ENCODE measurements around the gene ITGB4. TPM values are rescaled to one million over a fixed set of nuclear protein-coding genes. Genes with fewer than 3 reads are reported as not detected.
A peak's percentile ranks its signal among the peaks of the same experiment; 100 is the strongest.
"Not testable (repeated sequence)": the region's sequence is repeated elsewhere in the genome, so short reads cannot be mapped to it uniquely, and the experiment has no call there.

The ITGB4 gene
- total RNA-seq, 1 experiment from 2014 or later = 1.1 TPM

DNA sequence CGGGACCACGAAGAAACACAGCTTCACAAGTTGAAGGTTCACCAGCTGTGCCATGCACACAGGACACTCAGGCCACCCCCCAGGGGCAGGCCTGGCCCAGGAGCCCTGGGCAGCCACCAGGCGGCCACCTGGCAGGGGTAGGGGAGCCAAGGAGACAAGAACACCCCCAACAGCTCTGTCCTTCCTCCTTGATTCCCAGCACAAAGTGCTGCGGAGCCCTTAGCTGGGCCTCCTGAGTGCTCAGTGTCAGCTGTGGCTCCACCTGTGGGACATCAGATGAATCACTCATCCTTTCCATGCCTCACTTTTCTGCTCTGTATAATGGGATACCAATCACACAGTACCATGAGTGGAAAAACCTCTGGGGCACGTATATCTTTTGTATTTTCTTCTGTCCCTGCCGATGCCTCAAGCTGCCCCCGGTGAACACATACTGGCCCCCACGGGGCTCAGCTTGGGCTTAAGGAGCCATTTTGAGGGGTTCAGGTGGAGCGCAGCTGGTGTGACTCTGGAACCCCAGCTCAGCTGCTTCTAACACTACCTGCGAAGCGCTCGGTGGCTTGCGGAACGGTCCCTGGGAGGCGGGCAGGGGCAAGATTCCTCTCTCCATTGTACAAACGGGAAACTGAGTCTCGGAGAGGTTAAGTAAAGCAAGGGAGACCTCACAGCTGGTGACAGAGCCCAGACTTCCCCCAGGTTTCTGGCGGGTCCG lies 31.7 kb downstream of the ITGB4 start:
- no peak for DNase-seq (ENCODE audit: low read depth)

DNA sequence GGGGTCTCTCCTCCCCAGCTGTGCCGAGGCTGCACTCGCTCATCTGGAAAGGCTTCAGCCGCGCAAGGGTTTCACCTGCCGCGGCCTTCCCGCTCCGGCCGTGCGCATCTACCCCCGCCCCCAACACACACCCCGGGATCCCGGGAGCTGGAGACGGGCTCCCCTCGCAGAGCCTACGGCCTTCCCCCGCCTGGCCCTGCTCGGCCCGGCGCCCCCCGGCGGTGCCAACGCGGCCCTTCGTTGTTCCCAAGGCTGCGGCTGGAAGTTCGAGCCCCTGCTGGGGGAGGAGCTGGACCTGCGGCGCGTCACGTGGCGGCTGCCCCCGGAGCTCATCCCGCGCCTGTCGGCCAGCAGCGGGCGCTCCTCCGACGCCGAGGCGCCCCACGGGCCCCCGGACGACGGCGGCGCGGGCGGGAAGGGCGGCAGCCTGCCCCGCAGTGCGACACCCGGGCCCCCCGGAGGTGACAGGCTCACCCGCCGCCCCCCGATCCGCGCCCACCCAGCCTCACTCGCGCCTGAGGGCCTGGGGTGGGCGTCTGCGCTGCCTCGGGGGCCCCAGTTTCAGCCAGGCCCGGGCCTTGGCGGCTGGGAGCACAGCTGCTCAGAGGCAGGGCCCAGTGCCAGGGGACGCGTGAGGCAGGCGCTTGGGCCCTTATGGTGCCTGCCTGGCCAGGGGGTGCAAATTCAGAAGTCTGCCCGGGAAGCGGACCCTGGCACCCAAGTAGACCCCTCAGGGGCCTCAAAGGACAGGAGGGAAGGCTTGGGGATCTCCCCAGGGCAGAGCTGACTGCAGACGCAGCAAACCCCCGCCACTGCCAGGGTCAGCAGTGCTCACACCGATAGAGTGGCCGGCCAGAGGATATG lies 32.5 kb downstream of the ITGB4 start:
- DNase-seq (ENCODE audit: low read depth) = peak; percentile 57

DNA sequence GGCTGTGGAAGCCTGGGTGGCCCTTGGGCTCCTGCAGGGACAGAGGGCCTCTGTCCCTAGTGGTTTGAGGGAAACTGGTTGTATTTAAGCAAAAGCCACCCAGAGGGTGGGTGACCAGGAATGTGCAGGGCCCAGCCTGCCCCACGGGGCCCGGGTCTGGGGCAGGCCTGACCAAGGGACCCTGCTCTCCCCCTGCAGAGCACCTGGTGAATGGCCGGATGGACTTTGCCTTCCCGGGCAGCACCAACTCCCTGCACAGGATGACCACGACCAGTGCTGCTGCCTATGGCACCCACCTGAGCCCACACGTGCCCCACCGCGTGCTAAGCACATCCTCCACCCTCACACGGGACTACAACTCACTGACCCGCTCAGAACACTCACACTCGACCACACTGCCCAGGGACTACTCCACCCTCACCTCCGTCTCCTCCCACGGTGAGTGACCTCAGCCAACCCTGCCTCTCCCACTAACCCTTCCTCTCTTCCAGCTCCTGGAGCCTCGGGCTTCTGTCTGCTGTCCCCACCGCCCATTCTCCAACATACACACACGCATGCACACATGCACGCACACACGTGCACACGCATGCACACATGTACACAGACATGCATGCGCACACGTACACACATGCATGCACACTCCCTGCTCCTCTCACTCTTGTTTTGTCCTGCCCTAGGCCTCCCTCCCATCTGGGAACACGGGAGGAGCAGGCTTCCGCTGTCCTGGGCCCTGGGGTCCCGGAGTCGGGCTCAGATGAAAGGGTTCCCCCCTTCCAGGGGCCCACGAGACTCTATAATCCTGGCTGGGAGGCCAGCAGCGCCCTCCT lies 33.3 kb downstream of the ITGB4 start:
- no peak for DNase-seq (ENCODE audit: low read depth)

DNA sequence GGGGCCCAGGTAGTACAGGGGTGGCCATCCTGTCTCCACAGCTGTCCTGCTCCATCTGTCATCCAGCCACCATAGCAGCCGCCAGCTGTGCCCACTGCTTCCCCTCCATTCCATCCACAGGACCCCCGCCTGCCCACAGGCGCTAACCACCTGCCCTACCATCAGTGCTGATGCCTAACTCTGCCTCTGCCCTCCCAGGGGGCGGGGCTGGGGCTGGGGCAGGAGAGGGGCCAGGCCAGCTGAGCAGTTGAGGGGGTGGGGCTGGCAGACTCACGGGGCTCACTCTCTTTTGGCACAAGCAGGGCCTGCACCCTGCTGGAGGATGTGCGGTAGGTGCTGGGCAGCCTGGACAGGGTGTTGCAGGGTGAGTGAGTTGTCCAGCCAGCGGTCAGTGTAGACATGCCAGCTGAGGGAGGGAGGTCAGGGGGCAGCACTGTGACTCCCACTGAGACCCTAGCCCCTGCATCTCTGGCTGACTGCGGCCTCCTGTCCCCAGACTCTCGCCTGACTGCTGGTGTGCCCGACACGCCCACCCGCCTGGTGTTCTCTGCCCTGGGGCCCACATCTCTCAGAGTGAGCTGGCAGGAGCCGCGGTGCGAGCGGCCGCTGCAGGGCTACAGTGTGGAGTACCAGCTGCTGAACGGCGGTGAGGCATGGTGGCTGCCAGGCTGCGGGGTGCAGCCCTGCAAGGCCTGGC lies 34.1 kb downstream of the ITGB4 start:
- DNase-seq (ENCODE audit: low read depth) = no peak

DNA sequence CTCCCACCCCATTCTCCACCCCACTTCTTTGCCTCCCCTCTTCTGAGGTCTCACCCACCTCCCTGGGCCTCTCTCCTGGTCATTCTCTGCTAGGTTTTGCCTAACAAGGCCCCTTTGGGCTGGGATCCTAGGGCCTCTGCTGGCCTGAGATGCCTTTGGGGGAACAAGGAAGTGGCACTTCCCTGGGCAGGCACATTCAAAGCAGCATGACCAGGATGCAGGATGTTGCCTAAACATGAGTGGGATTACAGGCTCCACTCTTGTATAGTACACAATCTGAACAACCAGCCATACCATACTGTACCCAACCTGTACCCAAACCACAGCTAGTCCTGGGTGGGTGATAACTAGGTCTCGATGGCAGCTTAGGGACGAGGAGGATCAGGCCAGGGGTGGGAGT lies 34.7 kb downstream of the ITGB4 start:
- no peak for DNase-seq (ENCODE audit: low read depth)

DNA sequence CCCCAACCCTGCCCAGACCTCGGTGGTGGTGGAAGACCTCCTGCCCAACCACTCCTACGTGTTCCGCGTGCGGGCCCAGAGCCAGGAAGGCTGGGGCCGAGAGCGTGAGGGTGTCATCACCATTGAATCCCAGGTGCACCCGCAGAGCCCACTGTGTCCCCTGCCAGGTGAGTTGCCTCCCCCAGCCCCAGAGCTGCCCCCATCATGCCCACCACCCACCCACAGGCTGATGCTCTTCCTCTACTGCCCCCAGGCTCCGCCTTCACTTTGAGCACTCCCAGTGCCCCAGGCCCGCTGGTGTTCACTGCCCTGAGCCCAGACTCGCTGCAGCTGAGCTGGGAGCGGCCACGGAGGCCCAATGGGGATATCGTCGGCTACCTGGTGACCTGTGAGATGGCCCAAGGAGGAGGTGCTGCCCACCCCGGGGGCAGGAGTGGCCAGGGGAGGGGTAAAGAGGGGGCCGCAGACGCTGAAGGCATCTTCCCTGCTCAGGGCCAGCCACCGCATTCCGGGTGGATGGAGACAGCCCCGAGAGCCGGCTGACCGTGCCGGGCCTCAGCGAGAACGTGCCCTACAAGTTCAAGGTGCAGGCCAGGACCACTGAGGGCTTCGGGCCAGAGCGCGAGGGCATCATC lies 35.3 kb downstream of the ITGB4 start:
- no peak for DNase-seq (ENCODE audit: low read depth)

DNA sequence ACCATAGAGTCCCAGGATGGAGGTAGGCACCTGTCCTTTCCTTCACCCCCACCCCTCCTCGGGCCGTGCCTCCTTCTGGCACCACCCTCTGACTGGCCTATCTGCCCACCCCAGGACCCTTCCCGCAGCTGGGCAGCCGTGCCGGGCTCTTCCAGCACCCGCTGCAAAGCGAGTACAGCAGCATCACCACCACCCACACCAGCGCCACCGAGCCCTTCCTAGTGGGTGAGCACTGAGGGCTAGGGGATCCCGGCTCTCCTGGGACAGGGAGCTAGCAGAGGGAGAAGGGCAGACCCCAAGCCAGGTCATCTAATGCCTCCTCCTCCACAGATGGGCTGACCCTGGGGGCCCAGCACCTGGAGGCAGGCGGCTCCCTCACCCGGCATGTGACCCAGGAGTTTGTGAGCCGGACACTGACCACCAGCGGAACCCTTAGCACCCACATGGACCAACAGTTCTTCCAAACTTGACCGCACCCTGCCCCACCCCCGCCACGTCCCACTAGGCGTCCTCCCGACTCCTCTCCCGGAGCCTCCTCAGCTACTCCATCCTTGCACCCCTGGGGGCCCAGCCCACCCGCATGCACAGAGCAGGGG lies 35.9 kb downstream of the ITGB4 start:
- no peak for DNase-seq (ENCODE audit: low read depth)

DNA sequence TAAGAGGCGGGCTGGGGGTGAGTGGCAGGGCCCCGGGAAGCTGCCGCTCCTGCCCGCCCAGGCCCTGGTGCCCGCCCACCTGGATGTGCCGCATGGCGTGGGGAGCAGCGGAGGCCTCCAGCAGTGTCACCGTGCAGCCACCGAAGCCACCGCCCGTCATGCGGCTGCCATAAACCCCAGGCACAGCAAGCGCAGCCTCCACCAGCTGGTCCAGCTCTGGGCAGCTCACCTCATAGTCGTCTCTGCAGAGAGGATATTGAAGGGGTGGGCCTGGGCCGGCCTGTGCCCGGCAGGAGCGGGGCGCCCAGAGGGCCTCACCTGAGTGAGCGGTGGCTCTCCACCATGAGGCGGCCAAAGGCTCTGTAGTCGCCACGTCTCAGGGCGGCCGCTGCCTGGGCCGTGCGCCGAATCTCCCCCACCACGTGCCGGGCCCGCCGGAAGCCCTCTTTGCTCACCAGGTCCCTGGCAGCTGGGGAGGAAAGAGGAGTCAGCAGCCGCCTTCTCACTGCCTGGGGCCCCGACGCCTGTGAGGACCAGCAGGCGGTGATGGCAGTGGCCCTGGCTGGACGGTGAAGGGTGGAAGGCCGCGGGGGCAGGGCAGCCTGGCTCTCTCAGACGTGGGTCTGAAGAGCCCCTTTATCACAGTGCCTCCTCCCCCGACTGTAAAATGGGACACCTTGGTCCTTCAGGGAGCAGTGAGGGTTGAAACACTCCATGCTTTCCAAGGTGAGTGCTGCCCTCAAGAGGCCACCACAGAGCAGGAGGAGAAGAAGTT lies 37.1 kb downstream of the ITGB4 start:
- DNase-seq (ENCODE audit: low read depth) = no peak

DNA sequence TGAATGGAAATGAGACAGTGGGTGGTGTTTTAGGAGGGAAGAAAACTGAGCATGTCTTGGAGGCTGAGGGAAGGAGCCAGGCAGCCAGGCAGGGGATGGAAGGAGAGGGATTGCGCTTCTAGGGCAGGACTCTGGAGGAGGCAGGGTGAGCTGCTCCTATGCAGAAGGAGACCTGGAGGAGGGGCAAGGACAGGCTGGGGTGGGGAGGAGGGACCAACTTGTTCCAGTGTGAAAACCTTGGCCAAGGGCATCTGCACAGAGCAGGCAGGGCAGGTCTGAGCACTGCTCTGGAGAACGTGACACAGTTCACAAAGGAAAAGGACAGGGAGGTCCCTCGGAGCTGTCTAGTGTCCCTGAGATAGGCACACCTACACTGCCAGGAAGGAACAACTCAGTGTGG lies 38.2 kb downstream of the ITGB4 start:
- DNase-seq (ENCODE audit: low read depth) = no peak

DNA sequence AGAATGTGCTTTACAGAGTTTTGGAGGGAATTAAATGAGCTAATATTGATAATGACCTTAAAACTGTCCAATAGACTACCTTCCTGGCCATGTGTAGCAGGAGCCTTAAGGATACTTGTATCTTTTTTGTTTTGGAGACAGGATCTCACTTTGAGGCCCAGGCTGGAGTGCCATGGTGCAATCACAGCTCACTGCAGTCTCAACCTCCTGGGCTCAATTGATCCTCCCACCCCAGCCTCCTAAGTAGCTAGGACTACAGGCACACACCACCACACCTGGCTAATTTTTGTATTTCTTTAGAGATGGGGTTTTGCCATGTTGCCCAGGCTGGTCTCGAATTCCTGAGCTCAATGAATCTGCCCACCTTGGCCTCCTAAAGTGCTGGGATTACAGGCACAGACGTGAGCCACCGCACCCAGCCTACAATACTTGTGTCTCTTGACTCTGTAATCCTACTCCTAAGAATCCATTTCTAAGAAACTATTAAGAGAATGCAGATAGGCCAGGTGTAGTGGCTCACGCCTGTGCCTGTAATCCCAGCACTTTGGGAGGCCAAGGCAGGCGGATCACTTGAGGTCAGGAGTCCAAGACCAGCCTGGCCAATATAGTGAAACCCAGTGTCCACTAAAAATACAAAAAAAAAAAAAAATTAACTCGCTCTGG lies 38.9 kb downstream of the ITGB4 start:
- not testable (repeated sequence) for DNase-seq (ENCODE audit: low read depth)

DNA sequence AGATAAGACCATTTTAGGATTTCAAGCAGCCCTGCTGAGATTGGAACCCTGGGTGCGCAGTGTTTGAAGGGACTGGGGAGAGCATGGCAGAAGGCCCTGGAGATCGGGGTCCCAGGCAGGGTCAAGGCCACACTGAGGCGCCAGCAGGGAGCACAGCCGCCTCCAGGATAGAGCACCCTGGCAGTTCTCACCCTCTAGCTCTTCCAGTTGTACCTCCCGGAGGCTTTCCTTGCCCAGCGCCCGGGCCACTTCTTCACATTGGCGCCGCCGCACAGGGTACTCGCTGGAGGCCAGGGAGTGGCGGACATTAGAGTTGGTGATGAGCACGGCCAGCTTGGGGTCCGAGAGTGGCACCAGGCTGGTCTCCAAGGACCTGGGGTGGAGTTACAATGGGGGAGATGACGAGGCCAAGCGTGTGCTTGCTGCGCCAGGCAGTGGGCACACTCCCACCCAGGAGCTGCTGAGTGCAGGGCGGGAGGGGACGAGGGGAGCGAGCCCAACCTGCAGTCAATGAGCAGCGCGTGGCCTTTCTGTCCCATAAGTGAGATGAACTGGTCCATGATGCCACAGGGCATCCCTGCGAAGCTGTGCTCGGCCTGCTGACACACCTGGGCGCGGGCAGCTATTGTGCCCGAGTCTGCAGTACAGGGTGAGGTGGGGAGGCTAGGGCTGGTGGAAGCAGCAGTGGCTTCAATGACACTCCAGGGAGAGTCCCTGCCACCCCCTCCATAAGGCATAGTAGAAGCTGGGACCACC lies 41.4 kb downstream of the ITGB4 start:
- DNase-seq (ENCODE audit: low read depth) = no peak

DNA sequence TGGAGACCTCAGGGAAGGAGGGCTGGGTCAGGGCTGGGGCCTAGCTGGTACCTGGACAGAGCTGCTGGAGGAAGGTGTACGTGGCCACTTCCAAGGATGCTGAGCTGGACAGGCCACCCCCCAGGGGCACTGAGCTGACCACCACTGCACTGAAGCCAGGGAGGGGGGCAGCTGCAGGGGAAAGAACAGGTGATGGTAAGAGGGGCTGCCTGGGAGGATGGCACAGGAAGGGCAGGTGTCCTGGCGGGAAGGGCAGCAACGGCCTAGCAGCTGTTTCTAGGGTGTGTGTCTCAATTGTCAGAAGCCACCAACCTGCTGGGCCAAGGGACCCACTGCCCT lies 42.0 kb downstream of the ITGB4 start:
- DNase-seq (ENCODE audit: low read depth) = no peak

DNA sequence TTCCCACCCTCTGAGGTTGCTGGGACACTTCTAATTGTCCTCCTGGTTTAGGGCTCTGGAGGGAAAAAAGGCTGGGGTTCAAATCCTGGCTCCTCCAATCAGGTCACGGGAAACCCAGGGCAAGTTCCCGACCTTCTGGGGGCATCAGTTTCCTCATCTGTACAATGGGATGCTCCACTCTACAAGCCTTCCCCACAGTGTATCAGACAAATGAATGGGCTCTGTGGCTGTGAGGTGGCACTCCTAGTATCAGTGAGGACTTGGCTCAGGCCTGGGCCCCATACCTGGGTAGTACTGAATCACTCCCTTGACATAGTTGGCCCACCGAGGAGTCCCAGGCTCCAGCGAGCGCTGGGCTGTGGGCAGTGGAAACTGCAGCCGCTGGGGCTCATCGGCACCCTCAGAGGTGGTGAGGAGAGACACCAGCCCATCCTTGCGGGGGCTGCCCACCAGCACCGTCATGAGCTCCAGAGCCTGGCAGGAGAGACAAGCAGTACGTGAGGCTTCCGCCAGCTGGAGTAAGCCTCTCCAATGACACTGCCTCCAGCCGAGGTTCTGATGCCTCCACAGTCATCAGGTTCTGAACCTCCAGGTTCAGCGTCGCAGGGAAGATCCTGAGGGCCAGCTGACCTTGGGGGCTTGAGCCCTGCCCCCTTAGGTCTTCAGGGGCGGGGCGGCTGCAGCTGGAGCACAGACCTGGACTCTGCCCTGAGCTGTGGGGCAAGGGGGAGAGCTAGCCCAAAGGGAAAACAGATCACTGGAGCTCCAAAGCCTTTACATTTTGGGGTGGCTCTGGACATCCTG lies 42.6 kb downstream of the ITGB4 start:
- no peak for DNase-seq (ENCODE audit: low read depth)

DNA sequence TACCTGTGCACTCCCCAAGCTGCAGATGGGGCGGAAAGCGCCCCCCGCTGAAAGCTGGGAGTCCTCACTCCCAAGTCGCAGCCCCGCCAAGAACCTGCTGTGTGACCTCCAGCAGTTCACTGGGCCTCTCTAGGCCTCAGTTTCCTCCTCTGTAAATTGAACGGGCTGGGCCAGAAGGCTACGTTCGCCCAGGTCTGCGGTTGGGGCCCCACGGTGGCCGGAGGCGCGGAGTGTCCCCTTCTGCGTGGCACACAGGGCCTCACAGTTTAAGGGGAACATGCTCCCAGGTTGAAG lies 43.1 kb downstream of the ITGB4 start:
- DNase-seq (ENCODE audit: low read depth) = no peak

DNA sequence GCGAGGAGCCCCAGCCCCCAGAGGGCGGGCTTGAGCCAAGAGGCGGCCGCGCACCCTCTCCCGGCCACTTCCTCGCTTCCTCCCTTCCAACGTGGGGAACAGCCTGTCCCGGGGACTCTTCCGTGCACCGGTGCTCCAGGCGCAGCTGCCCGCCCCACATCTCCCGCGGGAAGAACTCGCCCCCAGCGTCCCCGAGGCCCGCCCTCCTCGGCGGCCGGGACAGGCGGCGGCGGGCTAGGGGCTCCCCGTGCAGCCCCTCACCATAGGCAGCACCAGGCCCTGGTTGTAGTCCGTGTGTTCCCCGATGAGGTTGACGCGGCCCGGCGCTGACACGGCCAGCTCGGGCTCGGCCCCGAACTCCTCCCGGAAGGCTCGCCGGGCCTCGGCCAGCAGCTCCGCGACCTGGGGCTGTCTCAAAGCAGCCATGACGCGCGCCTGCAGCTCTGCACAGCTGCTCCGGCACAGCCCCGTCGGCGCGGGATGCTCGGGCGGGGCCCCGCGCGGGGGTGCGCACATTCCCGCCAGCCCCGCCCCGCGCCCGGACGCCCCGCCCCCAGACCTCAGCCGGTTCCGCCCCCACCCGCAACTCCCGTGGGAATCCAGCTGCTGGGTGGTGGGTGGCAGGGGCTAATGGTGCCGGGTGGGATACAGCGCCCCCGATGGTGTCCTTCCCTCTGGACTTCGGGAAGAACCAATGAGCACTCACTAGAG lies 43.6 kb downstream of the ITGB4 start, which contains the start of gene GALK1:
Gene GALK1, minus strand, starts transcription at position 482 of the 711 bp plus-strand sequence. Its CDS starts 56 bp downstream, at position 426.
- DNase-seq (ENCODE audit: low read depth) = peak; percentile 66

DNA sequence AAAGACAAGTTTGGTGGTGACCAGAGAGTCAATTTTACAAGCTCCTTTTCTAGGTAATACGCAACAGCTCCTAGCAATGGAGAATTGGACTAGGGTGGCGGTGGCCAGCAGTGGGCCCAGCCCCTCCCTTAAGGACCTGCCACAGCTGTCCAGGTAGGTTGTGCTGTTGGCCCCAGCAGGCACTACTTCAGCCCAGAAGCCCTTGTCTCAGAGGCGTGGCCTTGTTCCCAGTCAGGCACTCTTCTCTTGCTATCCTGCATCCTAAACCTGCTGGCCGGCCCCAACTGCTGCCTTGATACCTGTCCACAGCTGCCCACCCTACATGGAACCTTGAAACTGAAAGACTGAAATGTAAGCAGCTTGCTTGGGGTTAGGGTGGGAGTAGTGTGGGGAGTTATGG lies 44.7 kb downstream of the ITGB4 start:
- no peak for DNase-seq (ENCODE audit: low read depth)

DNA sequence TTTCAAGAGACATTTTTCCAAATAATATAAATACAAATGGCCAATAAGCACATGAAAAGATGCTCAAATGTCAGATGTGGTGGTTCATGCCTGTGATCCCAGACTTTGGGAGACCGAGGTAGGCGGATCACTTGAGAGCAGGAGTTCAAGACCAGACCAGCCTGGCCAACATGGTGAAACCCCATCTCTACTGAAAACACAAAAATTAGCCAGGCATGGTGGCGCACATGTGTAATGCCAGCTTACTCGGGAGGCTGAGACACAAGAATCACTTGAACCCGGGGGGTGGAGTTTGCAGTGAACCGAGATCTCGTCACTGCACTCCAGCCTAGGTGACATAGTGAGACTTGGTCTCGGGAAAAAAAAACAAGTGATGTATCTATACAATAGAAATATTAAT lies 46.6 kb downstream of the ITGB4 start:
- DNase-seq (ENCODE audit: low read depth) = no peak

Measured in HT1080 (cell line).